ENCODE measurements around the gene C12orf76. TPM values are rescaled to one million over a fixed set of nuclear protein-coding genes. Genes with fewer than 3 reads are reported as not detected.

Gene C12orf76
- total and polyA plus RNA-seq, 2 of the 13 experiments (the other 11 are each of a cell fraction or from before 2014, with no cell fraction given) = 15.8 to 38.4 TPM

DNA sequence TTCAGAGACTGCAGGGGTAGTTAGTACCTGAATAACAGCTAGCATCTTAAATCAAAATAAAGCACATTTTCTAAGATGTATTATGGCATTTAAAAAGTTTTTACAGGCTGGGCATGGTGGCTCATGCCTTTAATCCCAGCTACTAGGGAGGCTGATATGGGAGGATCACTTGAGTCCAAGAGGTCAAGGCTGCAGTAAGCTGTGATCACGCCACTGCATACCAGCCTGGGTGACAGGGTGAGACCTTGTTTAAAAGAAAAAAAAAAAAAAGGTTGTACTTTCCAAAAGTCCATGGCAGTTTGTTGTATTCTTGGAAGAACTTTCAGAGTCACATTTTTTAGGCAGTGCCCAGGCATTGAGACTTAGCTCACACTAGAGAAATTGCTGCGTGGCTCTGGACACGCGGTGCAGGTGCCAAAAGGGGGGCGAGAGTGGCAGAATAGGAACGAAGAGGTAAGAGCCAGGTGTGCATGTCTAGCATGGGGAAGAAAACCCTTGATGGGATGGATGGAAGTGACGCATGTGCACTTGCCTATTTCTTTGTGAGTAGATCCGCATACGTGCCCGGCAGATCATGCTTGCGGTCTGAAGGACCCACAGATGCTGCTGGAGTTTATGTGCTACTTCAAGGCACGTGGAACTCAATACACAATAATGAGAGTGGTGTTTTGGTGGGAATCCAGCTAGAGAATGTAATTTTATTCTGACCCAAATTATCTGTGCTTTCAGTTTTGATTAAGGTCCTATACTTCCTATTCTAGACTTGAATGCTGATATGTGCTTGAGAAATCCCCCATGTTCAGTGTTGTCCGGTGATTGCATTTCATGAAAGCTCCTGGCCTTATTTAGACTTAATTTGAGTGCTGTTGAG, 37.2 kb downstream of the C12orf76 start (continued):
- TF ChIP-seq, protein P1, sequence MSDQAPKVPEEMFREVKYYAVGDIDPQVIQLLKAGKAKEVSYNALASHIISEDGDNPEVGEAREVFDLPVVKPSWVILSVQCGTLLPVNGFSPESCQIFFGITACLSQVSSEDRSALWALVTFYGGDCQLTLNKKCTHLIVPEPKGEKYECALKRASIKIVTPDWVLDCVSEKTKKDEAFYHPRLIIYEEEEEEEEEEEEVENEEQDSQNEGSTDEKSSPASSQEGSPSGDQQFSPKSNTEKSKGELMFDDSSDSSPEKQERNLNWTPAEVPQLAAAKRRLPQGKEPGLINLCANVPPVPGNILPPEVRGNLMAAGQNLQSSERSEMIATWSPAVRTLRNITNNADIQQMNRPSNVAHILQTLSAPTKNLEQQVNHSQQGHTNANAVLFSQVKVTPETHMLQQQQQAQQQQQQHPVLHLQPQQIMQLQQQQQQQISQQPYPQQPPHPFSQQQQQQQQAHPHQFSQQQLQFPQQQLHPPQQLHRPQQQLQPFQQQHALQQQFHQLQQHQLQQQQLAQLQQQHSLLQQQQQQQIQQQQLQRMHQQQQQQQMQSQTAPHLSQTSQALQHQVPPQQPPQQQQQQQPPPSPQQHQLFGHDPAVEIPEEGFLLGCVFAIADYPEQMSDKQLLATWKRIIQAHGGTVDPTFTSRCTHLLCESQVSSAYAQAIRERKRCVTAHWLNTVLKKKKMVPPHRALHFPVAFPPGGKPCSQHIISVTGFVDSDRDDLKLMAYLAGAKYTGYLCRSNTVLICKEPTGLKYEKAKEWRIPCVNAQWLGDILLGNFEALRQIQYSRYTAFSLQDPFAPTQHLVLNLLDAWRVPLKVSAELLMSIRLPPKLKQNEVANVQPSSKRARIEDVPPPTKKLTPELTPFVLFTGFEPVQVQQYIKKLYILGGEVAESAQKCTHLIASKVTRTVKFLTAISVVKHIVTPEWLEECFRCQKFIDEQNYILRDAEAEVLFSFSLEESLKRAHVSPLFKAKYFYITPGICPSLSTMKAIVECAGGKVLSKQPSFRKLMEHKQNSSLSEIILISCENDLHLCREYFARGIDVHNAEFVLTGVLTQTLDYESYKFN (CRISPR knock-in tag; conservative IDR thresholded peaks at IDR 0.05) = peak; percentile 86
- TF ChIP-seq NKX3-1 (CRISPR knock-in tag; IDR thresholded peaks at IDR 0.05) (no peak), GATAD2A (CRISPR knock-in tag; IDR thresholded peaks at IDR 0.05) (peak; percentile 72), POGZ (CRISPR knock-in tag; IDR thresholded peaks at IDR 0.05) (peak; percentile 88), SRSF1 (optimal IDR thresholded peaks at IDR 0.05; ENCODE audit: low read depth, low read length) (no peak), ZKSCAN8 (CRISPR knock-in tag; IDR thresholded peaks at IDR 0.05; ENCODE audit: borderline replicate concordance) (peak; percentile 87), FOSL2 (CRISPR knock-in tag; IDR thresholded peaks at IDR 0.05) (0 out of 2 replicates have a peak, but pooled peaks have one; percentile 34), NR2F2 (IDR thresholded peaks at IDR 0.05; ENCODE audit: borderline replicate concordance, low read depth) (peak; percentile 57; the same call in 1 of the 2 replicates), HOXA3 (CRISPR knock-in tag; IDR thresholded peaks at IDR 0.05) (peak; percentile 57; the same call in 1 of the 2 replicates), PITX1 (CRISPR knock-in tag; IDR thresholded peaks at IDR 0.05) (peak; percentile 90)
- TF ChIP-seq, protein P2, sequence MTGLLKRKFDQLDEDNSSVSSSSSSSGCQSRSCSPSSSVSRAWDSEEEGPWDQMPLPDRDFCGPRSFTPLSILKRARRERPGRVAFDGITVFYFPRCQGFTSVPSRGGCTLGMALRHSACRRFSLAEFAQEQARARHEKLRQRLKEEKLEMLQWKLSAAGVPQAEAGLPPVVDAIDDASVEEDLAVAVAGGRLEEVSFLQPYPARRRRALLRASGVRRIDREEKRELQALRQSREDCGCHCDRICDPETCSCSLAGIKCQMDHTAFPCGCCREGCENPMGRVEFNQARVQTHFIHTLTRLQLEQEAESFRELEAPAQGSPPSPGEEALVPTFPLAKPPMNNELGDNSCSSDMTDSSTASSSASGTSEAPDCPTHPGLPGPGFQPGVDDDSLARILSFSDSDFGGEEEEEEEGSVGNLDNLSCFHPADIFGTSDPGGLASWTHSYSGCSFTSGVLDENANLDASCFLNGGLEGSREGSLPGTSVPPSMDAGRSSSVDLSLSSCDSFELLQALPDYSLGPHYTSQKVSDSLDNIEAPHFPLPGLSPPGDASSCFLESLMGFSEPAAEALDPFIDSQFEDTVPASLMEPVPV (CRISPR knock-in tag; IDR thresholded peaks at IDR 0.05) = no peak
- TF ChIP-seq, protein P3, sequence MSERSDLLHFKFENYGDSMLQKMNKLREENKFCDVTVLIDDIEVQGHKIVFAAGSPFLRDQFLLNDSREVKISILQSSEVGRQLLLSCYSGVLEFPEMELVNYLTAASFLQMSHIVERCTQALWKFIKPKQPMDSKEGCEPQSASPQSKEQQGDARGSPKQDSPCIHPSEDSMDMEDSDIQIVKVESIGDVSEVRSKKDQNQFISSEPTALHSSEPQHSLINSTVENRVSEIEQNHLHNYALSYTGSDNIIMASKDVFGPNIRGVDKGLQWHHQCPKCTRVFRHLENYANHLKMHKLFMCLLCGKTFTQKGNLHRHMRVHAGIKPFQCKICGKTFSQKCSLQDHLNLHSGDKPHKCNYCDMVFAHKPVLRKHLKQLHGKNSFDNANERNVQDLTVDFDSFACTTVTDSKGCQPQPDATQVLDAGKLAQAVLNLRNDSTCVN (CRISPR knock-in tag; IDR thresholded peaks at IDR 0.05; ENCODE audit: borderline replicate concordance) = no peak
- TF ChIP-seq, protein P4, sequence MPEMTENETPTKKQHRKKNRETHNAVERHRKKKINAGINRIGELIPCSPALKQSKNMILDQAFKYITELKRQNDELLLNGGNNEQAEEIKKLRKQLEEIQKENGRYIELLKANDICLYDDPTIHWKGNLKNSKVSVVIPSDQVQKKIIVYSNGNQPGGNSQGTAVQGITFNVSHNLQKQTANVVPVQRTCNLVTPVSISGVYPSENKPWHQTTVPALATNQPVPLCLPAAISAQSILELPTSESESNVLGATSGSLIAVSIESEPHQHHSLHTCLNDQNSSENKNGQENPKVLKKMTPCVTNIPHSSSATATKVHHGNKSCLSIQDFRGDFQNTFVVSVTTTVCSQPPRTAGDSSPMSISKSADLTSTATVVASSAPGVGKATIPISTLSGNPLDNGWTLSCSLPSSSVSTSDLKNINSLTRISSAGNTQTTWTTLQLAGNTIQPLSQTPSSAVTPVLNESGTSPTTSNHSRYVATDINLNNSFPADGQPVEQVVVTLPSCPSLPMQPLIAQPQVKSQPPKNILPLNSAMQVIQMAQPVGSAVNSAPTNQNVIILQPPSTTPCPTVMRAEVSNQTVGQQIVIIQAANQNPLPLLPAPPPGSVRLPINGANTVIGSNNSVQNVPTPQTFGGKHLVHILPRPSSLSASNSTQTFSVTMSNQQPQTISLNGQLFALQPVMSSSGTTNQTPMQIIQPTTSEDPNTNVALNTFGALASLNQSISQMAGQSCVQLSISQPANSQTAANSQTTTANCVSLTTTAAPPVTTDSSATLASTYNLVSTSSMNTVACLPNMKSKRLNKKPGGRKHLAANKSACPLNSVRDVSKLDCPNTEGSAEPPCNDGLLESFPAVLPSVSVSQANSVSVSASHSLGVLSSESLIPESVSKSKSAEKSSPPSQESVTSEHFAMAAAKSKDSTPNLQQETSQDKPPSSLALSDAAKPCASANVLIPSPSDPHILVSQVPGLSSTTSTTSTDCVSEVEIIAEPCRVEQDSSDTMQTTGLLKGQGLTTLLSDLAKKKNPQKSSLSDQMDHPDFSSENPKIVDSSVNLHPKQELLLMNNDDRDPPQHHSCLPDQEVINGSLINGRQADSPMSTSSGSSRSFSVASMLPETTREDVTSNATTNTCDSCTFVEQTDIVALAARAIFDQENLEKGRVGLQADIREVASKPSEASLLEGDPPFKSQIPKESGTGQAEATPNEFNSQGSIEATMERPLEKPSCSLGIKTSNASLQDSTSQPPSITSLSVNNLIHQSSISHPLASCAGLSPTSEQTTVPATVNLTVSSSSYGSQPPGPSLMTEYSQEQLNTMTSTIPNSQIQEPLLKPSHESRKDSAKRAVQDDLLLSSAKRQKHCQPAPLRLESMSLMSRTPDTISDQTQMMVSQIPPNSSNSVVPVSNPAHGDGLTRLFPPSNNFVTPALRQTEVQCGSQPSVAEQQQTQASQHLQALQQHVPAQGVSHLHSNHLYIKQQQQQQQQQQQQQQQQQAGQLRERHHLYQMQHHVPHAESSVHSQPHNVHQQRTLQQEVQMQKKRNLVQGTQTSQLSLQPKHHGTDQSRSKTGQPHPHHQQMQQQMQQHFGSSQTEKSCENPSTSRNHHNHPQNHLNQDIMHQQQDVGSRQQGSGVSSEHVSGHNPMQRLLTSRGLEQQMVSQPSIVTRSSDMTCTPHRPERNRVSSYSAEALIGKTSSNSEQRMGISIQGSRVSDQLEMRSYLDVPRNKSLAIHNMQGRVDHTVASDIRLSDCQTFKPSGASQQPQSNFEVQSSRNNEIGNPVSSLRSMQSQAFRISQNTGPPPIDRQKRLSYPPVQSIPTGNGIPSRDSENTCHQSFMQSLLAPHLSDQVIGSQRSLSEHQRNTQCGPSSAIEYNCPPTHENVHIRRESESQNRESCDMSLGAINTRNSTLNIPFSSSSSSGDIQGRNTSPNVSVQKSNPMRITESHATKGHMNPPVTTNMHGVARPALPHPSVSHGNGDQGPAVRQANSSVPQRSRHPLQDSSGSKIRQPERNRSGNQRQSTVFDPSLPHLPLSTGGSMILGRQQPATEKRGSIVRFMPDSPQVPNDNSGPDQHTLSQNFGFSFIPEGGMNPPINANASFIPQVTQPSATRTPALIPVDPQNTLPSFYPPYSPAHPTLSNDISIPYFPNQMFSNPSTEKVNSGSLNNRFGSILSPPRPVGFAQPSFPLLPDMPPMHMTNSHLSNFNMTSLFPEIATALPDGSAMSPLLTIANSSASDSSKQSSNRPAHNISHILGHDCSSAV (CRISPR knock-in tag; IDR thresholded peaks at IDR 0.05; ENCODE audit: borderline replicate concordance) = no peak

All from HepG2 (cell line).